NCI-H128 (cell line): ENCODE results near the gene GPR26.
"Not testable (repeated sequence)": the region's sequence is repeated elsewhere in the genome, so short reads cannot be mapped to it uniquely, and the experiment has no call there.

Experiments used
- DNase-seq: peaks from one replicate; lab custom pipeline; 2025; ENCODE audit not compliant: unreplicated experiment; lab: John Stamatoyannopoulos, UW

The GPR26 gene

GRCh38 chr10:123706236-123706635 lies 40.1 kb downstream of the GPR26 start:
- DNase-seq = no peak

- no peak for DNase-seq
Measured at GRCh38 chr10:123715546-123715945, 49.4 kb downstream of the GPR26 start.

GRCh38 chr10:123717336-123717735 lies 51.2 kb downstream of the GPR26 start:
- DNase-seq = no peak

GRCh38 chr10:123718544-123719060 lies 52.4 kb downstream of the GPR26 start:
- no peak for DNase-seq

GRCh38 chr10:123720536-123720935 lies 54.4 kb downstream of the GPR26 start:
- no peak for DNase-seq

- no peak for DNase-seq
Measured at GRCh38 chr10:123721441-123722049, 55.4 kb downstream of the GPR26 start.

GRCh38 chr10:123722351-123722750 lies 56.2 kb downstream of the GPR26 start:
- no peak for DNase-seq

GRCh38 chr10:123724747-123725146 lies 58.6 kb downstream of the GPR26 start:
- DNase-seq = no peak

GRCh38 chr10:123726381-123726780 lies 60.2 kb downstream of the GPR26 start:
- DNase-seq = no peak

GRCh38 chr10:123726836-123727235 lies 60.7 kb downstream of the GPR26 start:
- no peak for DNase-seq

GRCh38 chr10:123729523-123729922 lies 63.4 kb downstream of the GPR26 start:
- DNase-seq = no peak

GRCh38 chr10:123736917-123737316 lies 70.8 kb downstream of the GPR26 start:
- not testable (repeated sequence) for DNase-seq

GRCh38 chr10:123741146-123741545 lies 75.0 kb downstream of the GPR26 start:
- no peak for DNase-seq

- no peak for DNase-seq
Measured at GRCh38 chr10:123741711-123742110, 75.6 kb downstream of the GPR26 start.

GRCh38 chr10:123742751-123743440 lies 76.7 kb downstream of the GPR26 start:
- DNase-seq = no peak

- DNase-seq = no peak
Measured at GRCh38 chr10:123743441-123744223, 77.5 kb downstream of the GPR26 start.

GRCh38 chr10:123744224-123744536 lies 78.0 kb downstream of the GPR26 start:
- DNase-seq = no peak
